Activated B cell treated with CpG ODN at 0.5 μM for 24 hours (primary cell): ENCODE measurements around the gene SH3BP5. TPM values are rescaled to one million over a fixed set of nuclear protein-coding genes. Genes with fewer than 3 reads are reported as not detected.

Experiments used
- ATAC-seq: fragments of 200-7000 bp; cut with Tn5 transposase; one replicate; pipeline ENCODE4 v1.10.0; 2021; ENCODE audit warnings: low read depth, mild to moderate bottlenecking, moderate library complexity
- CTCF ChIA-PET: fragments of 350-600 bp; sonication (Branson Sonifier 250); formaldehyde crosslinking; loops from one replicate; lab custom pipeline; 2021; ENCODE audit warnings: antibody characterized with exemption; lab: Charles Lee
- POLR2A ChIA-PET: fragments of 350-600 bp; sonication (Branson Sonifier 250); formaldehyde crosslinking; loops from one replicate; lab custom pipeline; 2021; ENCODE audit warnings: antibody characterized with exemption; lab: Charles Lee
- DNase-seq: peaks from one replicate; pipeline ENCODE4 v3.0.0; 2022
- H3K27ac Mint-ChIP-seq: one replicate; pipeline ENCODE4 v1.8.0; 2020; ENCODE audit warnings: mixed read lengths
- H3K27me3 Mint-ChIP-seq: one replicate; pipeline ENCODE4 v1.8.0; 2021; ENCODE audit warnings: mixed read lengths
- H3K36me3 Mint-ChIP-seq: one replicate; pipeline ENCODE4 v1.8.0; 2021; ENCODE audit warnings: low read depth, mixed read lengths
- H3K4me1 Mint-ChIP-seq: one replicate; pipeline ENCODE4 v1.8.0; 2021; ENCODE audit warnings: mixed read lengths
- H3K4me3 Mint-ChIP-seq: one replicate; pipeline ENCODE4 v1.8.0; 2020; ENCODE audit warnings: mild to moderate bottlenecking, mixed read lengths
- H3K9me3 Mint-ChIP-seq: one replicate; pipeline ENCODE4 v1.8.0; 2020; ENCODE audit warnings: mixed read lengths
- CTCF ChIP-seq: fragments of 200-600 bp; IDR thresholded peaks from one replicate; pipeline ENCODE4 v1.8.0; 2022; ENCODE audit warnings: antibody characterized with exemption, mild to moderate bottlenecking
- intact Hi-C: fragments of 100-400 bp; cut with micrococcal nuclease; formaldehyde crosslinking; loops from one replicate; pipeline ENCODE4 v1.15.1; 2024
- total RNA-seq: library from RNA; stranded (reverse); gene quantifications from 2 replicates; pipeline ENCODE4 v1.2.3, GENCODE V29; 2022

The SH3BP5 gene
- total RNA-seq, 1 donor from 2014 or later: 66.0 TPM

GRCh38 chr3:15310491-15311370 is 21.7 kb downstream of the SH3BP5 start:
- TF ChIP-seq CTCF: no peak
- CTCF ChIA-PET: interaction anchor here (1.0 to 1.2 kb wide), 5 partner anchors 10 to 94 kb away, joined by 3 to 6 read pairs (median 3); no protein-coding TSS in a partner anchor

GRCh38 chr3:15309662-15310335 is 22.6 kb downstream of the SH3BP5 start:
- Mint-ChIP-seq H3K36me3 (peaks cover 49% of the 10 kb centered on the region), H3K9me3 (no peaks in the 10 kb centered on the region), H3K27me3 (no peaks in the 10 kb centered on the region), H3K4me1 (peaks cover 86% of the 10 kb centered on the region), H3K27ac (peak overlapping the region; percentile 83), H3K4me3 (peak overlapping the region; percentile 35)
- ChIA-PET CTCF (interaction anchor here (1.0 to 1.1 kb wide), 4 partner anchors 10 to 95 kb away, joined by 3 to 6 read pairs (median 3); no protein-coding TSS in a partner anchor), POLR2A (interaction anchor here (0.7 to 2.8 kb wide), 11 partner anchors 8 to 40 kb away, joined by 3 to 15 read pairs (median 4); partner anchors contain the start of gene SH3BP5)
- ATAC-seq (no peak), DNase-seq (no peak)
- intact Hi-C loops: loop anchor here (1.0 kb wide), 1 partner anchor 17 kb away; no protein-coding TSS in a partner anchor
- no peak for TF ChIP-seq CTCF

More at GRCh38 chr3:15310491-15311370, 21.7 kb downstream of the SH3BP5 start:
- Mint-ChIP-seq H3K27me3 (no peaks in the 10 kb centered on the region), H3K9me3 (no peaks in the 10 kb centered on the region), H3K4me3 (peak overlapping the region; percentile 5), H3K36me3 (peaks cover 42% of the 10 kb centered on the region), H3K27ac (peak overlapping the region; percentile 83), H3K4me1 (peaks cover 87% of the 10 kb centered on the region)
- POLR2A ChIA-PET: interaction anchor here (0.7 to 2.8 kb wide), 12 partner anchors 9 to 41 kb away, joined by 3 to 15 read pairs (median 3); partner anchors contain the start of gene SH3BP5
- peak; percentile 89 for ATAC-seq
- intact Hi-C loops: loop anchor here (1.0 kb wide), 1 partner anchor 18 kb away; no protein-coding TSS in a partner anchor
- no peak for DNase-seq

- peaks cover 90% of the 10 kb centered on the region for H3K4me1 Mint-ChIP-seq
- intact Hi-C loops: no loop called here
These were observed 24.8 kb downstream of the SH3BP5 start for GRCh38 chr3:15307580-15307979.

GRCh38 chr3:15306979-15307359 is 25.4 kb downstream of the SH3BP5 start:
- DNase-seq: no peak
- Mint-ChIP-seq H3K9me3 (no peaks in the 10 kb centered on the region), H3K4me3 (peak overlapping the region; percentile 28), H3K27me3 (no peaks in the 10 kb centered on the region), H3K36me3 (peaks cover 59% of the 10 kb centered on the region), H3K4me1 (peaks cover 91% of the 10 kb centered on the region), H3K27ac (peak overlapping the region; percentile 84)
- ChIA-PET POLR2A (interaction anchor here (0.9 to 3.1 kb wide), 9 partner anchors 10 to 55 kb away, joined by 3 to 25 read pairs (median 5); partner anchors contain the start of gene SH3BP5), CTCF (interaction anchor here (1.1 to 1.4 kb wide), 3 partner anchors 12 to 55 kb away, joined by 3 to 5 read pairs (median 3); no protein-coding TSS in a partner anchor)
- intact Hi-C loops: no loop called here
- TF ChIP-seq CTCF: no peak
- ATAC-seq: no peak

More at GRCh38 chr3:15307580-15307979, 24.8 kb downstream of the SH3BP5 start:
- peak overlapping the region; percentile 53 for H3K27ac Mint-ChIP-seq
- POLR2A ChIA-PET: interaction anchor here (0.5 to 3.1 kb wide), 7 partner anchors 8 to 54 kb away, joined by 3 to 25 read pairs (median 4); partner anchors contain the start of gene SH3BP5
- CTCF ChIA-PET: interaction anchor here (1.4 kb wide), 1 partner anchor 40 kb away, joined by 5 read pairs; no protein-coding TSS in a partner anchor
- peaks cover 57% of the 10 kb centered on the region for H3K36me3 Mint-ChIP-seq
- no peaks in the 10 kb centered on the region for H3K27me3 Mint-ChIP-seq
- H3K4me3 Mint-ChIP-seq: no peak overlapping the region
- no peaks in the 10 kb centered on the region for H3K9me3 Mint-ChIP-seq
- DNase-seq (no peak), ATAC-seq (no peak)
- TF ChIP-seq CTCF: no peak
